DND-41 (cell line): Measurements from ENCODE around the gene PAQR4.

Experiments
- CTCF ChIP-seq: IDR thresholded peaks from 2 replicates; pipeline ENCODE4 v1.5.1; 2012; ENCODE audit warnings: borderline replicate concordance, low read length, moderate library complexity, mild to moderate bottlenecking; ENCODE audit not compliant: poor library complexity, severe bottlenecking; ENCODE audit errors: extremely low read depth
- EZH2 ChIP-seq: IDR thresholded peaks from 3 replicates; pipeline ENCODE4 v1.6.1; 2012; ENCODE audit warnings: borderline replicate concordance, low read depth, mild to moderate bottlenecking, moderate library complexity, low read length, inconsistent platforms; ENCODE audit not compliant: severe bottlenecking

GRCh38 chr16:3017794-3018506 is 48.8 kb downstream of the PAQR4 start, which contains the start of gene CLDN6:
- TF ChIP-seq CTCF, result peak; percentile 28
- TF ChIP-seq EZH2, result no peak
